CD4-positive, alpha-beta T cell treated with Interleukin-21 for 1 hour (primary cell): ENCODE measurements around the gene MGP.

Experiments used
- DNase-seq: peaks from one replicate; pipeline ENCODE4 v3.0.0-alpha.2; 2020

The MGP gene

GRCh38 chr12:14885718-14886221 lies at the start of gene MGP:
Gene MGP, minus strand, starts transcription at chr12:14885854. Its CDS starts 63 bp downstream, at chr12:14885791.
- DNase-seq = no peak

GRCh38 chr12:14935031-14935430 lies 49.4 kb upstream of the MGP start:
- no peak for DNase-seq

- no peak for DNase-seq
Measured at GRCh38 chr12:14934511-14934910, 48.9 kb upstream of the MGP start.

- DNase-seq = no peak
Measured at GRCh38 chr12:14931791-14932560, 46.3 kb upstream of the MGP start.

- no peak for DNase-seq
Measured at GRCh38 chr12:14931359-14931758, 45.7 kb upstream of the MGP start.

- no peak for DNase-seq
Measured at GRCh38 chr12:14930299-14930698, 44.6 kb upstream of the MGP start.

GRCh38 chr12:14928931-14929330 lies 43.3 kb upstream of the MGP start:
- no peak for DNase-seq

GRCh38 chr12:14927267-14927666 lies 41.6 kb upstream of the MGP start:
- no peak for DNase-seq

GRCh38 chr12:14924541-14924940 lies 38.9 kb upstream of the MGP start:
- DNase-seq = no peak

GRCh38 chr12:14923944-14924343 lies 38.3 kb upstream of the MGP start:
- DNase-seq = no peak

- no peak for DNase-seq
Measured at GRCh38 chr12:14921218-14921617, 35.6 kb upstream of the MGP start.

GRCh38 chr12:14920475-14921126 lies 34.9 kb upstream of the MGP start:
- no peak for DNase-seq

- no peak for DNase-seq
Measured at GRCh38 chr12:14919455-14919854, 33.8 kb upstream of the MGP start.

GRCh38 chr12:14915736-14916135 lies 30.1 kb upstream of the MGP start:
- no peak for DNase-seq

GRCh38 chr12:14913381-14913781 lies 27.7 kb upstream of the MGP start:
- DNase-seq = no peak

- no peak for DNase-seq
Measured at GRCh38 chr12:14911131-14911530, 25.5 kb upstream of the MGP start.

GRCh38 chr12:14910090-14910915 lies 24.6 kb upstream of the MGP start:
- no peak for DNase-seq

GRCh38 chr12:14907953-14908352 lies 22.3 kb upstream of the MGP start:
- DNase-seq = no peak

- DNase-seq = no peak
Measured at GRCh38 chr12:14906114-14906513, 20.5 kb upstream of the MGP start.

GRCh38 chr12:14905269-14906004 lies 19.8 kb upstream of the MGP start:
- DNase-seq = no peak

- DNase-seq = no peak
Measured at GRCh38 chr12:14904854-14905253, 19.2 kb upstream of the MGP start.

GRCh38 chr12:14903386-14904098 lies 17.9 kb upstream of the MGP start:
- no peak for DNase-seq
